Caco-2 (cell line): ENCODE results near the gene ZBTB7B. TPM values are rescaled to one million over a fixed set of nuclear protein-coding genes. Genes with fewer than 3 reads are reported as not detected.
A peak's percentile ranks its signal among the peaks of the same experiment; 100 is the strongest.

Source experiments
- BruUV-seq: library from RNA; stranded (reverse); fragments of 400-500 nt; replicated peaks from 2 replicates; lab custom pipeline; 2021; lab: Mats Ljungman, UMichigan
- CTCF ChIA-PET: fragments of 300-600 bp; sonication (Branson Sonifier 250); formaldehyde crosslinking; loops from one replicate; lab custom pipeline; 2022; ENCODE audit warnings: antibody characterized with exemption; lab: Charles Lee
- POLR2A ChIA-PET: fragments of 300-600 bp; sonication (Branson Sonifier 250); formaldehyde crosslinking; loops from one replicate; lab custom pipeline; 2022; ENCODE audit warnings: antibody characterized with exemption; lab: Charles Lee
- DNase-seq, 2 experiments: peaks; one replicate each; pipeline versions ENCODE4 v3.0.0 to v3.0.0-alpha.2; 2020 to 2022
- H3K27me3 ChIP-seq: replicated peaks from 2 replicates; pipeline ENCODE4 v1.6.0; 2011; ENCODE audit warnings: low read length; ENCODE audit not compliant: control insufficient read depth, insufficient read depth
- H3K36me3 ChIP-seq: 2 replicates; pipeline ENCODE4 v1.5.1; 2011; ENCODE audit warnings: low read length; ENCODE audit not compliant: control insufficient read depth, insufficient read depth
- H3K4me1 ChIP-seq: fragments of 250-450 bp; sonication (Bioruptor Pico); 2 replicates; pipeline ENCODE4 v1.5.1; 2020; ENCODE audit warnings: mild to moderate bottlenecking
- H3K4me3 ChIP-seq: 2 replicates; pipeline ENCODE4 v1.5.1; 2011; ENCODE audit warnings: low read depth, mild to moderate bottlenecking, control low read depth, low read length
- H3K9me3 ChIP-seq: fragments of 250-450 bp; sonication (Bioruptor Pico); 2 replicates; pipeline ENCODE4 v1.5.1; 2020; ENCODE audit warnings: mild to moderate bottlenecking, moderate library complexity
- H3K27ac Mint-ChIP-seq: one replicate; pipeline ENCODE4 v1.8.0; 2022; ENCODE audit warnings: mixed read lengths; ENCODE audit not compliant: unreplicated experiment
- H3K27me3 Mint-ChIP-seq: one replicate; pipeline ENCODE4 v1.8.0; 2022; ENCODE audit warnings: mixed read lengths; ENCODE audit not compliant: insufficient read depth, unreplicated experiment
- H3K36me3 Mint-ChIP-seq: one replicate; pipeline ENCODE4 v1.8.0; 2022; ENCODE audit warnings: mild to moderate bottlenecking, mixed read lengths; ENCODE audit not compliant: insufficient read depth, unreplicated experiment
- H3K4me1 Mint-ChIP-seq: one replicate; pipeline ENCODE4 v1.8.0; 2022; ENCODE audit warnings: low read depth, mixed read lengths; ENCODE audit not compliant: unreplicated experiment
- H3K4me3 Mint-ChIP-seq: one replicate; pipeline ENCODE4 v1.8.0; 2022; ENCODE audit warnings: mild to moderate bottlenecking, moderate library complexity, mixed read lengths; ENCODE audit not compliant: unreplicated experiment
- H3K9me3 Mint-ChIP-seq: one replicate; pipeline ENCODE4 v1.8.0; 2022; ENCODE audit warnings: mixed read lengths; ENCODE audit not compliant: unreplicated experiment
- CTCF ChIP-seq, 2 experiments: fragments of 200-600 bp in 1 of 2; IDR thresholded peaks; 1 replicate in 1 of 2; 2 replicates in 1 of 2; pipeline versions ENCODE4 v1.5.1 to v1.8.0; 2011 to 2022; ENCODE audit warnings: antibody characterized with exemption in 1 of 2, control low read depth in 1 of 2, inconsistent platforms in 1 of 2, low read depth in 1 of 2, low read length in 1 of 2, mild to moderate bottlenecking in 1 of 2, moderate library complexity in 1 of 2; ENCODE audit not compliant: insufficient read depth in 1 of 2, severe bottlenecking in 1 of 2, unreplicated experiment in 1 of 2
- intact Hi-C: fragments of 100-400 bp; cut with micrococcal nuclease; formaldehyde crosslinking; loops from one replicate; pipeline ENCODE4 v1.10.0; 2022; ENCODE audit not compliant: unreplicated experiment
- total RNA-seq: library from RNA; stranded (reverse); gene quantifications from 2 replicates; pipeline ENCODE4 v1.2.3, GENCODE V29; 2022

Gene ZBTB7B
- total RNA-seq, 1 experiment from 2014 or later: 46.8 TPM

GRCh38 chr1:155001675-155002463 is 733 bp upstream of the ZBTB7B start:
- BruUV-seq: no TSS peak
- TF ChIP-seq CTCF (IDR thresholded peaks at IDR 0.05; ENCODE audit: insufficient read depth in 1 of 2, low read depth in 1 of 2, low read length in 1 of 2, severe bottlenecking in 1 of 2, unreplicated experiment in 1 of 2): peak; percentile 27 to 75
- CTCF ChIA-PET: interaction anchor here (0.6 to 3.2 kb wide), 10 partner anchors 11 to 83 kb away, joined by 3 to 16 read pairs (median 4); partner anchors contain the start of gene ADAM15

DNA sequence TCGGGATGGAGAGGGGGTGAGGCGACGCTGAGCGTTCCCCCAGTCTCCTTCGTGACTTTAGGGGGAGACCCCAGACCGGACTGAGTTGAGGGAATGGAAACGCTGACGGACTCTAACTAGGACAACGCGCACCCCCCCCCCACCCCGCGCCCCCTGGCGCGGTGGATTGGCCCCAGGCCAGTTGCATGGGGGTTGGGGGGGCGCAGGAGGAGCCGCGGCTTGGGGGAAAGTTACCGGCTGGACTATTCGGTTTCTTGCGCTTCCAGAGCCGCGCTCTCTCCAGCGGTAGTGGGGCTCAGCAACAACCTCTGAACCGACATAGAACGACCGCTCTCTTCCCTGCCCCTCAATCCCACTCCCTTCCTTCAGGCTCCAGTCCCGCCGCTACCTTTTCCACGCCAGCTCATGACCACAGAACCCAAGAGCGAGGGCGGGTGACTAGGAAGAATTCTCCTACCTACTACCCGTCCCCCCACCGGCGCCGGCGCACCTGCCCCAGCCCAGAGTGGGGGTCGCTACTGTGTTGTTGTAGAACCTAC is 694 bp downstream of the ZBTB7B start:
- H3K36me3 Mint-ChIP-seq: peaks cover 47% of the 10 kb centered on the region
- Histone ChIP-seq H3K9me3 (no peaks in the 10 kb centered on the region), H3K4me3 (peak overlapping the region; percentile 98), H3K36me3 (peaks cover 4% of the 10 kb centered on the region), H3K27me3 (no peaks in the 10 kb centered on the region), H3K4me1 (peaks cover 39% of the 10 kb centered on the region)
- peak in 1 of 2 experiments; percentile 42 for DNase-seq
- peaks cover 23% of the 10 kb centered on the region for H3K4me1 Mint-ChIP-seq
- no peaks in the 10 kb centered on the region for H3K9me3 Mint-ChIP-seq
- intact Hi-C loops: loop anchor here (5.0 kb wide), 2 partner anchors 79 to 124 kb away; partner anchors contain the start of gene EFNA1
- peak overlapping the region; percentile 88 for H3K27ac Mint-ChIP-seq
- POLR2A ChIA-PET: interaction anchor here (1.0 to 2.3 kb wide), 5 partner anchors 20 to 47 kb away, joined by 3 to 7 read pairs (median 5); partner anchors contain the start of gene FLAD1
- peak overlapping the region; percentile 96 for H3K4me3 Mint-ChIP-seq
- no TSS peak for BruUV-seq
- CTCF ChIA-PET: interaction anchor here (0.5 to 3.2 kb wide), 4 partner anchors 14 to 82 kb away, joined by 3 to 16 read pairs (median 4); no protein-coding TSS in a partner anchor
- no peaks in the 10 kb centered on the region for H3K27me3 Mint-ChIP-seq
- no peak for TF ChIP-seq CTCF (IDR thresholded peaks at IDR 0.05; ENCODE audit: insufficient read depth in 1 of 2, low read depth in 1 of 2, low read length in 1 of 2, severe bottlenecking in 1 of 2, unreplicated experiment in 1 of 2)

More at GRCh38 chr1:155001675-155002463, 733 bp upstream of the ZBTB7B start:
- Histone ChIP-seq H3K36me3 (peaks cover 4% of the 10 kb centered on the region), H3K9me3 (no peaks in the 10 kb centered on the region), H3K4me3 (peak overlapping the region; percentile 92), H3K27me3 (no peaks in the 10 kb centered on the region), H3K4me1 (peaks cover 25% of the 10 kb centered on the region)
- DNase-seq: peak; percentile 100
- Mint-ChIP-seq H3K36me3 (peaks cover 44% of the 10 kb centered on the region), H3K27ac (peak overlapping the region; percentile 96), H3K27me3 (no peaks in the 10 kb centered on the region), H3K9me3 (no peaks in the 10 kb centered on the region), H3K4me3 (peak overlapping the region; percentile 96), H3K4me1 (peaks cover 30% of the 10 kb centered on the region)
- POLR2A ChIA-PET: interaction anchor here (0.5 to 2.3 kb wide), 7 partner anchors 18 to 65 kb away, joined by 3 to 7 read pairs (median 4); partner anchors contain the start of genes FLAD1 and PMVK
- intact Hi-C loops: loop anchor here (1.0 to 5.0 kb wide), 6 partner anchors 15 to 443 kb away; partner anchors contain the start of genes EFNA1, EFNA4 and UBE2Q1
